IPS DF 6.9 (cell line): Measurements from ENCODE around the gene PRRC2A.

Source experiments
- DNase-seq: peaks from one replicate; pipeline ENCODE4 v3.0.0-alpha.2; 2013; ENCODE audit warnings: low read depth, low spot score
- H3K27ac ChIP-seq: one replicate; pipeline ENCODE4 v1.5.1; 2013; ENCODE audit warnings: low read length, control low read depth
- H3K27me3 ChIP-seq: 2 replicates; pipeline ENCODE4 v1.6.1; 2013; ENCODE audit warnings: mild to moderate bottlenecking, low read length; ENCODE audit not compliant: control insufficient read depth, insufficient read depth
- H3K36me3 ChIP-seq: 2 replicates; pipeline ENCODE4 v1.6.1; 2013; ENCODE audit warnings: low read length; ENCODE audit not compliant: control insufficient read depth, insufficient read depth
- H3K4me1 ChIP-seq: 2 replicates; pipeline ENCODE4 v1.6.1; 2013; ENCODE audit warnings: low read length; ENCODE audit not compliant: control insufficient read depth, insufficient read depth
- H3K4me3 ChIP-seq: 2 replicates; pipeline ENCODE4 v1.5.1; 2013; ENCODE audit warnings: mild to moderate bottlenecking, low read length
- H3K9me3 ChIP-seq: 2 replicates; pipeline ENCODE4 v1.6.1; 2013; ENCODE audit warnings: low read length, inconsistent platforms; ENCODE audit not compliant: control insufficient read depth, insufficient read depth
- WGBS: extraction: QIAGEN DNeasy Blood & Tissue Kit; methylation state at CpG from one replicate; pipeline ENCODE4 v1.1.7; 2013; ENCODE audit warnings: mixed read lengths, missing lambda C conversion rate; ENCODE audit not compliant: insufficient read length, insufficient coverage; 5-methylcytosine and 5-hydroxymethylcytosine counted together

PRRC2A gene

DNA sequence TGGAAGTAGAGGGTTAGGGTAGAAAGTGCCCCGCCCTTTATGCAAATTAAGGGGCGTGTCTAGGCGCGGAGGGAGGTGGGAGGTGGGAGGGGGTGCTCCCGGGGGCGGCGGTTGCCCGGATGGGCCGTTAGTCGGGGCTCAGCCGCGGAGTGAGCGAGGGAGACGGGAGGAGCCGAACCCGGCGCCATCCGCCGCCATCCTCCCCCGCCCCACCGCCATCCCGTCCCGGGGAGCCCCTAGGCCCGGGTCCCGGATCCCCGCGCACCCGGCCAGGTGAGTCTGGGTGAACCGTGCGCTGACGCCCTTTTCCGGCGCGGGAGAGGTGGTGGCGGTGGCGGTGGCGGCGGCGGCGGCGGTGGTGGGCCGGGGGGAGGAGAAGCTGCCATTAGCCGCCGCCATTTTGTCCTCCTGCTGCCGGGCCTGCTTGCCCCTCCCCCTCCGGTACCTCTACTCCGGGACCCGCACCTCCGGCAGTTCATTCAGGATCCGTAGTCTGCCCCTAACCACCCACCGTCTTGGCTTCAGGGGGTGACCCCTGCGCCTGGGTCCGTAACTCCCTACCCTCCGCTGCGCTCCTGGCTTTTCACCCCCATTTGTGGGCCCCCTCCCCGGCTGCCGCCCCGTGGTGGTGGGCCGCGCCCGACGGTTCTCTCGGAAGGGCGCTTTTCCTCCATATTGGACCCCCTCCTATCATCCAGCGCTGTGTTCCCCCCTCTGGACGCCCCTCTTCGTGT lies at the start of gene PRRC2A:
PRRC2A (plus strand) TSS at position 130 of the 734 bp plus-strand sequence. CDS start 2,075 bp downstream, outside the sequence.
- Histone ChIP-seq H3K27ac (peak within 1 kb of the TSS; percentile 50), H3K9me3 (no peaks in the 10 kb centered on the region), H3K36me3 (peaks cover 23% of the 10 kb centered on the region), H3K27me3 (no peaks in the 10 kb centered on the region), H3K4me3 (peak within 1 kb of the TSS; percentile 95), H3K4me1 (peaks cover 3% of the 10 kb centered on the region; the same call in 1 of the 2 replicates)
- WGBS: no CpG with 5 or more reads among the region's 67 CpGs
- no peak for DNase-seq

DNA sequence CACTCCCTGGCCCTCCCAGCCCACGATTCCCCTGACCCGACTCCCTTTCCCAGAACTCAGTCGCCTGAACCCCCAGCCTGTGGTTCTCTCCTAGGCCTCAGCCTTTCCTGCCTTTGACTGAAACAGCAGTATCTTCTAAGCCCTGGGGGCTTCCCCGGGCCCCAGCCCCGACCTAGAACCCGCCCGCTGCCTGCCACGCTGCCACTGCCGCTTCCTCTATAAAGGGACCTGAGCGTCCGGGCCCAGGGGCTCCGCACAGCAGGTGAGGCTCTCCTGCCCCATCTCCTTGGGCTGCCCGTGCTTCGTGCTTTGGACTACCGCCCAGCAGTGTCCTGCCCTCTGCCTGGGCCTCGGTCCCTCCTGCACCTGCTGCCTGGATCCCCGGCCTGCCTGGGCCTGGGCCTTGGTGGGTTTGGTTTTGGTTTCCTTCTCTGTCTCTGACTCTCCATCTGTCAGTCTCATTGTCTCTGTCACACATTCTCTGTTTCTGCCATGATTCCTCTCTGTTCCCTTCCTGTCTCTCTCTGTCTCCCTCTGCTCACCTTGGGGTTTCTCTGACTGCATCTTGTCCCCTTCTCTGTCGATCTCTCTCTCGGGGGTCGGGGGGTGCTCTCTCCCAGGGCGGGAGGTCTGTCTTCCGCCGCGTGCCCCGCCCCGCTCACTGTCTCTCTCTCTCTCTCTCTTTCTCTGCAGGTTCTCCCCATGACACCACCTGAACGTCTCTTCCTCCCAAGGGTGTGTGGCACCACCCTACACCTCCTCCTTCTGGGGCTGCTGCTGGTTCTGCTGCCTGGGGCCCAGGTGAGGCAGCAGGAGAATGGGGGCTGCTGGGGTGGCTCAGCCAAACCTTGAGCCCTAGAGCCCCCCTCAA lies 48.2 kb upstream of the PRRC2A start, which contains the start of gene LTA:
LTA (plus strand) TSS at position 249 of the 871 bp plus-strand sequence; CDS start at position 703, 454 bp downstream.
- Histone ChIP-seq H3K36me3 (no peaks in the 10 kb centered on the region), H3K4me3 (no peak within 1 kb of the TSS), H3K4me1 (0 out of 2 replicates have a peak, but pooled peaks cover 1% of the 10 kb centered on the region), H3K9me3 (no peaks in the 10 kb centered on the region), H3K27ac (no peak within 1 kb of the TSS), H3K27me3 (no peaks in the 10 kb centered on the region)
- WGBS: no CpG with 5 or more reads among the region's 27 CpGs
- no peak for DNase-seq

GRCh38 chr6:31573239-31574105 lies 47.0 kb upstream of the PRRC2A start:
- no peaks in the 10 kb centered on the region for H3K36me3 ChIP-seq
- H3K27ac ChIP-seq: no peak overlapping the region
- H3K27me3 ChIP-seq: no peaks in the 10 kb centered on the region
- H3K4me1 ChIP-seq: no peaks in the 10 kb centered on the region
- WGBS: no CpG with 5 or more reads among the region's 9 CpGs
- DNase-seq: no peak
- H3K4me3 ChIP-seq: no peak overlapping the region
- no peaks in the 10 kb centered on the region for H3K9me3 ChIP-seq

DNA sequence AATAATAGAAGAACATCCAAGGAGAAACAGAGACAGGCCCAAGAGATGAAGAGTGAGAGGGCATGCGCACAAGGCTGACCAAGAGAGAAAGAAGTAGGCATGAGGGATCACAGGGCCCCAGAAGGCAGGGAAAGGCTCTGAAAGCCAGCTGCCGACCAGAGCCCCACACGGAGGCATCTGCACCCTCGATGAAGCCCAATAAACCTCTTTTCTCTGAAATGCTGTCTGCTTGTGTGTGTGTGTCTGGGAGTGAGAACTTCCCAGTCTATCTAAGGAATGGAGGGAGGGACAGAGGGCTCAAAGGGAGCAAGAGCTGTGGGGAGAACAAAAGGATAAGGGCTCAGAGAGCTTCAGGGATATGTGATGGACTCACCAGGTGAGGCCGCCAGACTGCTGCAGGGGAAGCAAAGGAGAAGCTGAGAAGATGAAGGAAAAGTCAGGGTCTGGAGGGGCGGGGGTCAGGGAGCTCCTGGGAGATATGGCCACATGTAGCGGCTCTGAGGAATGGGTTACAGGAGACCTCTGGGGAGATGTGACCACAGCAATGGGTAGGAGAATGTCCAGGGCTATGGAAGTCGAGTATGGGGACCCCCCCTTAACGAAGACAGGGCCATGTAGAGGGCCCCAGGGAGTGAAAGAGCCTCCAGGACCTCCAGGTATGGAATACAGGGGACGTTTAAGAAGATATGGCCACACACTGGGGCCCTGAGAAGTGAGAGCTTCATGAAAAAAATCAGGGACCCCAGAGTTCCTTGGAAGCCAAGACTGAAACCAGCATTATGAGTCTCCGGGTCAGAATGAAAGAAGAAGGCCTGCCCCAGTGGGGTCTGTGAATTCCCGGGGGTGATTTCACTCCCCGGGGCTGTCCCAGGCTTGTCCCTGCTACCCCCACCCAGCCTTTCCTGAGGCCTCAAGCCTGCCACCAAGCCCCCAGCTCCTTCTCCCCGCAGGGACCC lies 46.1 kb upstream of the PRRC2A start:
- H3K27ac ChIP-seq: no peak overlapping the region
- H3K4me1 ChIP-seq: no peaks in the 10 kb centered on the region; the same call in 1 of the 2 replicates

DNA sequence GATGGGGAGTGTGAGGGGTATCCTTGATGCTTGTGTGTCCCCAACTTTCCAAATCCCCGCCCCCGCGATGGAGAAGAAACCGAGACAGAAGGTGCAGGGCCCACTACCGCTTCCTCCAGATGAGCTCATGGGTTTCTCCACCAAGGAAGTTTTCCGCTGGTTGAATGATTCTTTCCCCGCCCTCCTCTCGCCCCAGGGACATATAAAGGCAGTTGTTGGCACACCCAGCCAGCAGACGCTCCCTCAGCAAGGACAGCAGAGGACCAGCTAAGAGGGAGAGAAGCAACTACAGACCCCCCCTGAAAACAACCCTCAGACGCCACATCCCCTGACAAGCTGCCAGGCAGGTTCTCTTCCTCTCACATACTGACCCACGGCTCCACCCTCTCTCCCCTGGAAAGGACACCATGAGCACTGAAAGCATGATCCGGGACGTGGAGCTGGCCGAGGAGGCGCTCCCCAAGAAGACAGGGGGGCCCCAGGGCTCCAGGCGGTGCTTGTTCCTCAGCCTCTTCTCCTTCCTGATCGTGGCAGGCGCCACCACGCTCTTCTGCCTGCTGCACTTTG lies 45.1 kb upstream of the PRRC2A start, which contains the start of gene TNF:
TNF (plus strand) TSS at position 231 of the 567 bp plus-strand sequence; CDS start at position 408, 177 bp downstream.
- H3K27ac ChIP-seq: no peak within 1 kb of the TSS
- no peak within 1 kb of the TSS for H3K4me3 ChIP-seq
- DNase-seq: no peak
- H3K4me1 ChIP-seq: no peaks in the 10 kb centered on the region; the same call in 1 of the 2 replicates
- no peaks in the 10 kb centered on the region for H3K27me3 ChIP-seq
- H3K9me3 ChIP-seq: no peaks in the 10 kb centered on the region
- no peaks in the 10 kb centered on the region for H3K36me3 ChIP-seq
- WGBS: no CpG with 5 or more reads among the region's 19 CpGs

More for the DNA sequence above, 46.1 kb upstream of the PRRC2A start:
- no CpG with 5 or more reads among the region's 14 CpGs for WGBS
- H3K4me3 ChIP-seq: no peak overlapping the region
- H3K36me3 ChIP-seq: no peaks in the 10 kb centered on the region
- DNase-seq: no peak
- H3K9me3 ChIP-seq: no peaks in the 10 kb centered on the region
- H3K27me3 ChIP-seq: no peaks in the 10 kb centered on the region

DNA sequence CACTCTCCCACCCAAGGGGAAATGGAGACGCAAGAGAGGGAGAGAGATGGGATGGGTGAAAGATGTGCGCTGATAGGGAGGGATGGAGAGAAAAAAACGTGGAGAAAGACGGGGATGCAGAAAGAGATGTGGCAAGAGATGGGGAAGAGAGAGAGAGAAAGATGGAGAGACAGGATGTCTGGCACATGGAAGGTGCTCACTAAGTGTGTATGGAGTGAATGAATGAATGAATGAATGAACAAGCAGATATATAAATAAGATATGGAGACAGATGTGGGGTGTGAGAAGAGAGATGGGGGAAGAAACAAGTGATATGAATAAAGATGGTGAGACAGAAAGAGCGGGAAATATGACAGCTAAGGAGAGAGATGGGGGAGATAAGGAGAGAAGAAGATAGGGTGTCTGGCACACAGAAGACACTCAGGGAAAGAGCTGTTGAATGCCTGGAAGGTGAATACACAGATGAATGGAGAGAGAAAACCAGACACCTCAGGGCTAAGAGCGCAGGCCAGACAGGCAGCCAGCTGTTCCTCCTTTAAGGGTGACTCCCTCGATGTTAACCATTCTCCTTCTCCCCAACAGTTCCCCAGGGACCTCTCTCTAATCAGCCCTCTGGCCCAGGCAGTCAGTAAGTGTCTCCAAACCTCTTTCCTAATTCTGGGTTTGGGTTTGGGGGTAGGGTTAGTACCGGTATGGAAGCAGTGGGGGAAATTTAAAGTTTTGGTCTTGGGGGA lies 44.4 kb upstream of the PRRC2A start:
- WGBS: 100% methylated on average over 5 of the region's 8 CpGs
- Histone ChIP-seq H3K27ac (no peak overlapping the region), H3K27me3 (no peaks in the 10 kb centered on the region), H3K36me3 (no peaks in the 10 kb centered on the region), H3K9me3 (no peaks in the 10 kb centered on the region), H3K4me3 (no peak overlapping the region), H3K4me1 (no peaks in the 10 kb centered on the region; the same call in 1 of the 2 replicates)
- DNase-seq: no peak

DNA sequence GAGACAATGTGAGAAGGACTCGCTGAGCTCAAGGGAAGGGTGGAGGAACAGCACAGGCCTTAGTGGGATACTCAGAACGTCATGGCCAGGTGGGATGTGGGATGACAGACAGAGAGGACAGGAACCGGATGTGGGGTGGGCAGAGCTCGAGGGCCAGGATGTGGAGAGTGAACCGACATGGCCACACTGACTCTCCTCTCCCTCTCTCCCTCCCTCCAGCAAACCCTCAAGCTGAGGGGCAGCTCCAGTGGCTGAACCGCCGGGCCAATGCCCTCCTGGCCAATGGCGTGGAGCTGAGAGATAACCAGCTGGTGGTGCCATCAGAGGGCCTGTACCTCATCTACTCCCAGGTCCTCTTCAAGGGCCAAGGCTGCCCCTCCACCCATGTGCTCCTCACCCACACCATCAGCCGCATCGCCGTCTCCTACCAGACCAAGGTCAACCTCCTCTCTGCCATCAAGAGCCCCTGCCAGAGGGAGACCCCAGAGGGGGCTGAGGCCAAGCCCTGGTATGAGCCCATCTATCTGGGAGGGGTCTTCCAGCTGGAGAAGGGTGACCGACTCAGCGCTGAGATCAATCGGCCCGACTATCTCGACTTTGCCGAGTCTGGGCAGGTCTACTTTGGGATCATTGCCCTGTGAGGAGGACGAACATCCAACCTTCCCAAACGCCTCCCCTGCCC lies 43.5 kb upstream of the PRRC2A start:
- Histone ChIP-seq H3K36me3 (no peaks in the 10 kb centered on the region), H3K27me3 (no peaks in the 10 kb centered on the region), H3K27ac (no peak overlapping the region), H3K9me3 (no peaks in the 10 kb centered on the region), H3K4me1 (no peaks in the 10 kb centered on the region; the same call in 1 of the 2 replicates), H3K4me3 (no peak overlapping the region)
- no peak for DNase-seq
- WGBS: no CpG with 5 or more reads among the region's 19 CpGs

DNA sequence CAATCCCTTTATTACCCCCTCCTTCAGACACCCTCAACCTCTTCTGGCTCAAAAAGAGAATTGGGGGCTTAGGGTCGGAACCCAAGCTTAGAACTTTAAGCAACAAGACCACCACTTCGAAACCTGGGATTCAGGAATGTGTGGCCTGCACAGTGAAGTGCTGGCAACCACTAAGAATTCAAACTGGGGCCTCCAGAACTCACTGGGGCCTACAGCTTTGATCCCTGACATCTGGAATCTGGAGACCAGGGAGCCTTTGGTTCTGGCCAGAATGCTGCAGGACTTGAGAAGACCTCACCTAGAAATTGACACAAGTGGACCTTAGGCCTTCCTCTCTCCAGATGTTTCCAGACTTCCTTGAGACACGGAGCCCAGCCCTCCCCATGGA lies 42.9 kb upstream of the PRRC2A start:
- Histone ChIP-seq H3K4me1 (no peaks in the 10 kb centered on the region; the same call in 1 of the 2 replicates), H3K4me3 (no peak overlapping the region), H3K9me3 (no peaks in the 10 kb centered on the region), H3K27me3 (no peaks in the 10 kb centered on the region), H3K36me3 (no peaks in the 10 kb centered on the region), H3K27ac (no peak overlapping the region)
- no peak for DNase-seq
- no CpG with 5 or more reads among the region's 3 CpGs for WGBS
